WTC11 (cell line): ENCODE data around the gene C1QTNF1. TPM values are rescaled to one million over a fixed set of nuclear protein-coding genes. Genes with fewer than 3 reads are reported as not detected.

Source experiments
- ATAC-seq: fragments of 200-7000 bp; cut with Tn5 transposase; 2 replicates; pipeline ENCODE4 v1.10.0; 2021; ENCODE audit warnings: mild to moderate bottlenecking, moderate library complexity
- CTCF ChIA-PET: fragments of 300-600 bp; sonication (Branson Sonifier 250); formaldehyde crosslinking; loops from one replicate; lab custom pipeline; 2021; ENCODE audit warnings: antibody characterized with exemption; lab: Charles Lee
- POLR2A ChIA-PET: fragments of 350-600 bp; sonication (Branson Sonifier 250); formaldehyde crosslinking; loops from one replicate; lab custom pipeline; 2021; ENCODE audit warnings: antibody characterized with exemption; lab: Charles Lee
- DNase-seq: peaks from one replicate; pipeline ENCODE4 v3.0.0; 2021; ENCODE audit warnings: low spot score
- H3K27ac Mint-ChIP-seq: 2 replicates; pipeline ENCODE4 v1.8.0; 2021; ENCODE audit warnings: mixed read lengths
- H3K27me3 Mint-ChIP-seq: 2 replicates; pipeline ENCODE4 v1.8.0; 2021; ENCODE audit warnings: low read depth, mild to moderate bottlenecking, moderate library complexity, mixed read lengths
- H3K36me3 Mint-ChIP-seq: 2 replicates; pipeline ENCODE4 v1.8.0; 2021; ENCODE audit warnings: mixed read lengths
- H3K4me1 Mint-ChIP-seq: 2 replicates; pipeline ENCODE4 v1.8.0; 2022; ENCODE audit warnings: mixed read lengths
- H3K4me3 Mint-ChIP-seq: 2 replicates; pipeline ENCODE4 v1.8.0; 2021; ENCODE audit warnings: mild to moderate bottlenecking, moderate library complexity, mixed read lengths
- H3K9me3 Mint-ChIP-seq: 2 replicates; pipeline ENCODE4 v1.8.0; 2021; ENCODE audit warnings: mixed read lengths
- CBFB ChIP-seq: sonication (generic); formaldehyde crosslinking; IDR thresholded peaks from 2 replicates; pipeline ENCODE4 v1.8.1; 2022; ENCODE audit warnings: mild to moderate bottlenecking, low read depth, missing genetic modification reagents
- NR2C2 ChIP-seq: sonication (generic); formaldehyde crosslinking; IDR thresholded peaks from 2 replicates; pipeline ENCODE4 v1.8.0; 2022; ENCODE audit warnings: mild to moderate bottlenecking, missing genetic modification reagents
- NR3C1 ChIP-seq: sonication (generic); formaldehyde crosslinking; conservative IDR thresholded peaks from 2 replicates; pipeline ENCODE4 v1.8.1; 2023; ENCODE audit warnings: low read depth, mild to moderate bottlenecking, missing genetic modification reagents
- SMAD3 ChIP-seq: sonication (generic); formaldehyde crosslinking; IDR thresholded peaks from 2 replicates; pipeline ENCODE4 v1.8.0; 2022; ENCODE audit warnings: missing genetic modification reagents, mild to moderate bottlenecking, borderline replicate concordance
- TCF7 ChIP-seq: sonication (generic); formaldehyde crosslinking; IDR thresholded peaks from 2 replicates; pipeline ENCODE4 v1.8.0; 2022; ENCODE audit warnings: mild to moderate bottlenecking, low read depth, missing genetic modification reagents, moderate library complexity
- ZNF138 ChIP-seq: sonication (generic); formaldehyde crosslinking; conservative IDR thresholded peaks from 2 replicates; pipeline ENCODE4 v1.8.1; 2022; ENCODE audit warnings: mild to moderate bottlenecking, moderate library complexity, missing genetic modification reagents
- ZNF416 ChIP-seq: fragments of 250-450 bp; sonication (Bioruptor Pico); IDR thresholded peaks from 2 replicates; pipeline ENCODE4 v1.9.0; 2021; ENCODE audit warnings: mild to moderate bottlenecking, inconsistent platforms
- total RNA-seq: library from RNA; stranded (reverse); gene quantifications from 3 replicates; pipeline ENCODE4 v1.2.3, GENCODE V29; 2021
- TF ChIP-seq, protein P1 (sequence below): sonication (generic); formaldehyde crosslinking; IDR thresholded peaks from 2 replicates; pipeline ENCODE4 v1.8.1; 2023; ENCODE audit warnings: mild to moderate bottlenecking, missing genetic modification reagents, borderline replicate concordance
- TF ChIP-seq, protein P2 (sequence below): sonication (generic); formaldehyde crosslinking; IDR thresholded peaks from 2 replicates; pipeline ENCODE4 v1.8.1; 2022; ENCODE audit warnings: missing genetic modification reagents, borderline replicate concordance
- TF ChIP-seq, protein P3 (sequence below): sonication (generic); formaldehyde crosslinking; IDR thresholded peaks from 2 replicates; pipeline ENCODE4 v1.8.0; 2022; ENCODE audit warnings: mild to moderate bottlenecking, missing genetic modification reagents
- TF ChIP-seq, protein P4 (sequence below): sonication (generic); formaldehyde crosslinking; IDR thresholded peaks from 2 replicates; pipeline ENCODE4 v1.8.1; 2023; ENCODE audit warnings: mild to moderate bottlenecking, missing genetic modification reagents, moderate library complexity
- TF ChIP-seq, protein P5 (sequence below): sonication (generic); formaldehyde crosslinking; IDR thresholded peaks from 2 replicates; pipeline ENCODE4 v1.8.1; 2023; ENCODE audit warnings: mild to moderate bottlenecking, missing genetic modification reagents
- TF ChIP-seq, protein P6 (sequence below): sonication (generic); formaldehyde crosslinking; IDR thresholded peaks from 2 replicates; pipeline ENCODE4 v1.8.1; 2022; ENCODE audit warnings: low read depth, mild to moderate bottlenecking, moderate library complexity, missing genetic modification reagents, borderline replicate concordance

C1QTNF1 gene
- total RNA-seq, 1 experiment from 2014 or later: 1.7 TPM

DNA sequence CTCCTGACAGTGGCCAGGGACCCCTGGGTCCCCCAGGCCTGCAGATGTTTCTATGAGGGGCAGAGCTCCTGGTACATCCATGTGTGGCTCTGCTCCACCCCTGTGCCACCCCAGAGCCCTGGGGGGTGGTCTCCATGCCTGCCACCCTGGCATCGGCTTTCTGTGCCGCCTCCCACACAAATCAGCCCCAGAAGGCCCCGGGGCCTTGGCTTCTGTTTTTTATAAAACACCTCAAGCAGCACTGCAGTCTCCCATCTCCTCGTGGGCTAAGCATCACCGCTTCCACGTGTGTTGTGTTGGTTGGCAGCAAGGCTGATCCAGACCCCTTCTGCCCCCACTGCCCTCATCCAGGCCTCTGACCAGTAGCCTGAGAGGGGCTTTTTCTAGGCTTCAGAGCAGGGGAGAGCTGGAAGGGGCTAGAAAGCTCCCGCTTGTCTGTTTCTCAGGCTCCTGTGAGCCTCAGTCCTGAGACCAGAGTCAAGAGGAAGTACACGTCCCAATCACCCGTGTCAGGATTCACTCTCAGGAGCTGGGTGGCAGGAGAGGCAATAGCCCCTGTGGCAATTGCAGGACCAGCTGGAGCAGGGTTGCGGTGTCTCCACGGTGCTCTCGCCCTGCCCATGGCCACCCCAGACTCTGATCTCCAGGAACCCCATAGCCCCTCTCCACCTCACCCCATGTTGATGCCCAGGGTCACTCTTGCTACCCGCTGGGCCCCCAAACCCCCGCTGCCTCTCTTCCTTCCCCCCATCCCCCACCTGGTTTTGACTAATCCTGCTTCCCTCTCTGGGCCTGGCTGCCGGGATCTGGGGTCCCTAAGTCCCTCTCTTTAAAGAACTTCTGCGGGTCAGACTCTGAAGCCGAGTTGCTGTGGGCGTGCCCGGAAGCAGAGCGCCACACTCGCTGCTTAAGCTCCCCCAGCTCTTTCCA is 25.1 kb downstream of the C1QTNF1 start:
- DNase-seq (no peak), ATAC-seq (no peak)
- peaks cover 26% of the 10 kb centered on the region for H3K9me3 Mint-ChIP-seq
- ChIA-PET POLR2A (interaction anchor here (0.8 kb wide), 1 partner anchor 34 kb away, joined by 3 read pairs; no protein-coding TSS in a partner anchor), CTCF (interaction anchor here (0.6 to 1.8 kb wide), 4 partner anchors 8 to 344 kb away, joined by 3 to 5 read pairs (median 3); no protein-coding TSS in a partner anchor)
- H3K4me3 Mint-ChIP-seq: no peak overlapping the region
- TF ChIP-seq SMAD3 (CRISPR knock-in tag) (no peak), ZNF138 (no peak), NR3C1 (no peak), CBFB (CRISPR knock-in tag) (no peak)
- TF ChIP-seq, protein P1, sequence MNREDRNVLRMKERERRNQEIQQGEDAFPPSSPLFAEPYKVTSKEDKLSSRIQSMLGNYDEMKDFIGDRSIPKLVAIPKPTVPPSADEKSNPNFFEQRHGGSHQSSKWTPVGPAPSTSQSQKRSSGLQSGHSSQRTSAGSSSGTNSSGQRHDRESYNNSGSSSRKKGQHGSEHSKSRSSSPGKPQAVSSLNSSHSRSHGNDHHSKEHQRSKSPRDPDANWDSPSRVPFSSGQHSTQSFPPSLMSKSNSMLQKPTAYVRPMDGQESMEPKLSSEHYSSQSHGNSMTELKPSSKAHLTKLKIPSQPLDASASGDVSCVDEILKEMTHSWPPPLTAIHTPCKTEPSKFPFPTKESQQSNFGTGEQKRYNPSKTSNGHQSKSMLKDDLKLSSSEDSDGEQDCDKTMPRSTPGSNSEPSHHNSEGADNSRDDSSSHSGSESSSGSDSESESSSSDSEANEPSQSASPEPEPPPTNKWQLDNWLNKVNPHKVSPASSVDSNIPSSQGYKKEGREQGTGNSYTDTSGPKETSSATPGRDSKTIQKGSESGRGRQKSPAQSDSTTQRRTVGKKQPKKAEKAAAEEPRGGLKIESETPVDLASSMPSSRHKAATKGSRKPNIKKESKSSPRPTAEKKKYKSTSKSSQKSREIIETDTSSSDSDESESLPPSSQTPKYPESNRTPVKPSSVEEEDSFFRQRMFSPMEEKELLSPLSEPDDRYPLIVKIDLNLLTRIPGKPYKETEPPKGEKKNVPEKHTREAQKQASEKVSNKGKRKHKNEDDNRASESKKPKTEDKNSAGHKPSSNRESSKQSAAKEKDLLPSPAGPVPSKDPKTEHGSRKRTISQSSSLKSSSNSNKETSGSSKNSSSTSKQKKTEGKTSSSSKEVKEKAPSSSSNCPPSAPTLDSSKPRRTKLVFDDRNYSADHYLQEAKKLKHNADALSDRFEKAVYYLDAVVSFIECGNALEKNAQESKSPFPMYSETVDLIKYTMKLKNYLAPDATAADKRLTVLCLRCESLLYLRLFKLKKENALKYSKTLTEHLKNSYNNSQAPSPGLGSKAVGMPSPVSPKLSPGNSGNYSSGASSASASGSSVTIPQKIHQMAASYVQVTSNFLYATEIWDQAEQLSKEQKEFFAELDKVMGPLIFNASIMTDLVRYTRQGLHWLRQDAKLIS: no peak
- TF ChIP-seq, protein P2, sequence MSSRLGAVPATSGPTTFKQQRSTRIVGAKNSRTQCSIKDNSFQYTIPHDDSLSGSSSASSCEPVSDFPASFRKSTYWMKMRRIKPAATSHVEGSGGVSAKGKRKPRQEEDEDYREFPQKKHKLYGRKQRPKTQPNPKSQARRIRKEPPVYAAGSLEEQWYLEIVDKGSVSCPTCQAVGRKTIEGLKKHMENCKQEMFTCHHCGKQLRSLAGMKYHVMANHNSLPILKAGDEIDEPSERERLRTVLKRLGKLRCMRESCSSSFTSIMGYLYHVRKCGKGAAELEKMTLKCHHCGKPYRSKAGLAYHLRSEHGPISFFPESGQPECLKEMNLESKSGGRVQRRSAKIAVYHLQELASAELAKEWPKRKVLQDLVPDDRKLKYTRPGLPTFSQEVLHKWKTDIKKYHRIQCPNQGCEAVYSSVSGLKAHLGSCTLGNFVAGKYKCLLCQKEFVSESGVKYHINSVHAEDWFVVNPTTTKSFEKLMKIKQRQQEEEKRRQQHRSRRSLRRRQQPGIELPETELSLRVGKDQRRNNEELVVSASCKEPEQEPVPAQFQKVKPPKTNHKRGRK (CRISPR knock-in tag): no peak
- TF ChIP-seq, protein P3, sequence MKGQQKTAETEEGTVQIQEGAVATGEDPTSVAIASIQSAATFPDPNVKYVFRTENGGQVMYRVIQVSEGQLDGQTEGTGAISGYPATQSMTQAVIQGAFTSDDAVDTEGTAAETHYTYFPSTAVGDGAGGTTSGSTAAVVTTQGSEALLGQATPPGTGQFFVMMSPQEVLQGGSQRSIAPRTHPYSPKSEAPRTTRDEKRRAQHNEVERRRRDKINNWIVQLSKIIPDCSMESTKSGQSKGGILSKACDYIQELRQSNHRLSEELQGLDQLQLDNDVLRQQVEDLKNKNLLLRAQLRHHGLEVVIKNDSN: no peak
- TF ChIP-seq, protein P4, sequence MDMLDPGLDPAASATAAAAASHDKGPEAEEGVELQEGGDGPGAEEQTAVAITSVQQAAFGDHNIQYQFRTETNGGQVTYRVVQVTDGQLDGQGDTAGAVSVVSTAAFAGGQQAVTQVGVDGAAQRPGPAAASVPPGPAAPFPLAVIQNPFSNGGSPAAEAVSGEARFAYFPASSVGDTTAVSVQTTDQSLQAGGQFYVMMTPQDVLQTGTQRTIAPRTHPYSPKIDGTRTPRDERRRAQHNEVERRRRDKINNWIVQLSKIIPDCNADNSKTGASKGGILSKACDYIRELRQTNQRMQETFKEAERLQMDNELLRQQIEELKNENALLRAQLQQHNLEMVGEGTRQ (CRISPR knock-in tag): no peak
- TF ChIP-seq, protein P5, sequence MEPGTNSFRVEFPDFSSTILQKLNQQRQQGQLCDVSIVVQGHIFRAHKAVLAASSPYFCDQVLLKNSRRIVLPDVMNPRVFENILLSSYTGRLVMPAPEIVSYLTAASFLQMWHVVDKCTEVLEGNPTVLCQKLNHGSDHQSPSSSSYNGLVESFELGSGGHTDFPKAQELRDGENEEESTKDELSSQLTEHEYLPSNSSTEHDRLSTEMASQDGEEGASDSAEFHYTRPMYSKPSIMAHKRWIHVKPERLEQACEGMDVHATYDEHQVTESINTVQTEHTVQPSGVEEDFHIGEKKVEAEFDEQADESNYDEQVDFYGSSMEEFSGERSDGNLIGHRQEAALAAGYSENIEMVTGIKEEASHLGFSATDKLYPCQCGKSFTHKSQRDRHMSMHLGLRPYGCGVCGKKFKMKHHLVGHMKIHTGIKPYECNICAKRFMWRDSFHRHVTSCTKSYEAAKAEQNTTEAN (CRISPR knock-in tag): no peak
- no peak overlapping the region for H3K27ac Mint-ChIP-seq
- peaks cover 25% of the 10 kb centered on the region for H3K27me3 Mint-ChIP-seq
- H3K4me1 Mint-ChIP-seq: peaks cover 6% of the 10 kb centered on the region; the same call in 1 of the 2 replicates
- H3K36me3 Mint-ChIP-seq: peaks cover 3% of the 10 kb centered on the region; the same call in 1 of the 2 replicates

DNA sequence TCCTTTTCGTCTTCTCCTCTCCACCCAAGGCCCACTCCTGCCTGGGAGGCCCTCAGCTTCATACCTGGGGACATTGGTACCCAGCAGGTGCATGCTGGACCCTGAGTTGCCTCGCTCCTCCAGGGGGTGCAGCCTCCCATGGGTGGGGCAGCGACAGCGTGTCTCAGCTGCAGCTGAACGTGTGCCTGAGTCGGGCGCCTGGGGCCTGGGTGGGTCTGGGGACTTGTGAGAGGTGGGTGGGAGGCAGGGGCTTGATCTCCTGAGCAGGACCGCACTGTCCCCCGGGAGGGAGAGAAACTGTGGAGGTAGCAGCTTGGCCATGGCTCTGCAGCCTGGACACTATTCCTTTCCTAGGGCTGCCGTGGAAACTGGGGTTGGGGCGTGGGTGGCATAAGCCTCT is 25.9 kb downstream of the C1QTNF1 start:
- peaks cover 6% of the 10 kb centered on the region; the same call in 1 of the 2 replicates for H3K4me1 Mint-ChIP-seq
- TF ChIP-seq, protein P6, sequence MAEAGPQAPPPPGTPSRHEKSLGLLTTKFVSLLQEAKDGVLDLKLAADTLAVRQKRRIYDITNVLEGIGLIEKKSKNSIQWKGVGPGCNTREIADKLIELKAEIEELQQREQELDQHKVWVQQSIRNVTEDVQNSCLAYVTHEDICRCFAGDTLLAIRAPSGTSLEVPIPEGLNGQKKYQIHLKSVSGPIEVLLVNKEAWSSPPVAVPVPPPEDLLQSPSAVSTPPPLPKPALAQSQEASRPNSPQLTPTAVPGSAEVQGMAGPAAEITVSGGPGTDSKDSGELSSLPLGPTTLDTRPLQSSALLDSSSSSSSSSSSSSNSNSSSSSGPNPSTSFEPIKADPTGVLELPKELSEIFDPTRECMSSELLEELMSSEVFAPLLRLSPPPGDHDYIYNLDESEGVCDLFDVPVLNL (CRISPR knock-in tag): no peak
- TF ChIP-seq NR2C2 (CRISPR knock-in tag) (no peak), ZNF416 (no peak), TCF7 (CRISPR knock-in tag) (no peak)
- ChIA-PET POLR2A (interaction anchor here (0.8 kb wide), 1 partner anchor 33 kb away, joined by 3 read pairs; no protein-coding TSS in a partner anchor), CTCF (interaction anchor here (0.6 to 1.8 kb wide), 3 partner anchors 9 to 344 kb away, joined by 3 to 5 read pairs (median 3); no protein-coding TSS in a partner anchor)
- peaks cover 5% of the 10 kb centered on the region; the same call in 1 of the 2 replicates for H3K36me3 Mint-ChIP-seq
- ATAC-seq (no peak), DNase-seq (no peak)
- H3K27me3 Mint-ChIP-seq: peaks cover 26% of the 10 kb centered on the region
- H3K4me3 Mint-ChIP-seq: no peak overlapping the region
- no peak overlapping the region for H3K27ac Mint-ChIP-seq
- H3K9me3 Mint-ChIP-seq: peaks cover 33% of the 10 kb centered on the region
